HG02981 (cell line): ENCODE data around the gene AP5S1.

Experiments
- ATAC-seq: cut with Tn5 transposase; IDR thresholded peaks from one replicate; pipeline ENCODE4 v1.9.1; 2021; ENCODE audit warnings: mild to moderate bottlenecking, moderate library complexity; ENCODE audit not compliant: unreplicated experiment

The AP5S1 gene

DNA sequence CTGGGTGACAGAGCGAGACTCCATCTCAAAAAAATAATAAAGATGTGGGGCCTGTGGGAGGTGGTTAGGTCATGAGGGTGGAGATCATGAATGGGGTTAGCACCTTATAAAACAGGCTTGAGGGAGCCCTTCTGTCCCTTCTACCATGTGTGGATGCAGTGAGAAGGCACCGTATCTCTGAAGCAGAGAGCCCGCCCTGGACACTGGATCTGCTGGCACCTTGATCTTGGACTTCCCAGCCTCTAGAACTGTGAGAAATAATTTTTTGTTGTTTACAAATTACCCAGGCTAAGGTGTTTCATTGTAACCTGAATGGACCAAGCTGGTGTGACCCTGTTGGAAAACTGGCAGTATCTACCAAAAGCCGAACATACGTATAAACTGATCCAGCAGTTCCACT, 53.2 kb downstream of the AP5S1 start:
- no peak for ATAC-seq

DNA sequence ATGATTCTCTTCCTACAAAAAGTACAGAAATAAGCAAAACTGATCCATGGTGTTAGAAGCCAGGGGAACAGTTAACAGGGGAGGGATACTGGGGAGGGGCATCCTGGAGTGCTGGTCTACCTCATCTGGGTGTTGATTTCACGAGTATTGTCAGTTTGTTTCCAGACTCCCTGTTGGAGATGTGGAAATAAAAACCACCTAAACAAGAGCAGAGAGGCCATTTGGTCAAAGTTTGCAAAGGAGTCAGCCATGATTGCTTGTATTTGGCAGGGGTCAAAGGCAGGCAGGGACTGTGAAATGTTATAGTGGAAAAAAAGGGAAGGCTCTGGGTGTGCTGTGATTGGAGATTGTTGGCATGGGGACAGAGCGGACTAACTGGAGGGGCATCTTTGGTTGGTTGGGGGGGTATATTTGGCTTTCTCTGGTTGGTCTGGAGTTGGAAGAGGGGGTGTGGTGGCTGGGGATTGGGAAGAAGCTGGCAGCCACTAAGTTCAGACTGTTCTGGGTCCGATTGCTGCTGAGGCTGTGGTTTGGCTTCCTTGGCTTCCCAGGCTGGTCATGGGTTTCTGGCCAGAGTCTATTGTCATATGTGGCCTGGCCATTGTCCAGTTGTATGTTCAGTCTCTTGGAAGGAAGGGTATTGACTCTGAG, 54.0 kb downstream of the AP5S1 start:
- no peak for ATAC-seq

GRCh38 chr20:3875378-3875974, 55.1 kb downstream of the AP5S1 start:
- no peak for ATAC-seq

GRCh38 chr20:3876000-3876399, 55.7 kb downstream of the AP5S1 start:
- ATAC-seq: no peak

GRCh38 chr20:3876676-3877075, 56.3 kb downstream of the AP5S1 start:
- ATAC-seq: no peak
